SH-SY5Y (cell line): ENCODE results near the gene APH1B.

Source experiments
- GATA2 ChIP-seq: IDR thresholded peaks from 2 replicates; pipeline ENCODE4 v1.6.1; 2011; ENCODE audit warnings: mild to moderate bottlenecking, low read depth, low read length
- GATA3 ChIP-seq: IDR thresholded peaks from 2 replicates; pipeline ENCODE4 v1.6.1; 2011; ENCODE audit warnings: low read depth, mild to moderate bottlenecking, low read length, moderate library complexity

DNA sequence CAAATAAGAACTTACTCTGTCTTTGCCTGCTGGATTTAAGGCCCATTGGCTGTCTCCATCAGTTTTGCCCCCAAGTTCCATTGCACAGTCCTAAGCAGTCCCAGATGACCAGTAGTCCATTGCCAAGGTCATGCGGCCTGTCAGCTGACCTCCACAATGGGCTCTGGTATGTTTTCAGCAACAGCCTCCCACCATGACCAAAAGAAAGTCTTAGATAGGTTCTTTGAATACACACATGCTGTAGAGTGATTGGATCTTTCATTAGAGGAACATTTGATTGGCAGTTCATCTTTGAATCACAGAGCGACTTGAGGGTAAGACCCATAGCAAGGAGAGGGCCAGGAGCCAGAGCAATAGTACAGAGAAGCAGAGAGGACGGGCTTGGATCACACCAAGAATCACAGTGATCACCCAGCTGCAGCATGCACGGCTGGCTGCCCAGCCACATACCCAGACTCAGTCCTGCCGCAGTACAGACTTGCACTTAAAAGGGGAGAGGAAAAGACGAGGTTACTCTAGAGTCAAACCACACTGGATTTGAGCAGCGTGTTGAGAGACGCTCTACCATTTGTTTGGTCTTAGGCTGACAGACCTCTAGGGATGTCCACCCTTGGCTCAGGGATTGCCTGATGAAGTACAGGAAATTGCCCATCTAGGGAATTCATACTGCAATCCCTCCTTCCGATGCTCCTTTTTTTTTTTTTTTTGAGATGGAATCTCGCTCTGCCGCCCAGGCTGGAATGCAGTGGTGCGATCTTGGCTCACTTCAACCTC is 50.4 kb downstream of the APH1B start:
- TF ChIP-seq GATA3 (no peak), GATA2 (no peak)
